HEK293 (cell line): ENCODE data around the gene ARNT2.

ENCODE experiments used
- BCL11A ChIP-seq: fragments of 450-650 bp; formaldehyde crosslinking; IDR thresholded peaks from 2 replicates; pipeline ENCODE4 v1.5.1; 2016; ENCODE audit warnings: low read depth, missing biosample characterization, missing genetic modification characterization
- HOXD13 ChIP-seq: sonication (generic); formaldehyde crosslinking; IDR thresholded peaks from 2 replicates; pipeline ENCODE4 v1.8.0; 2022; ENCODE audit warnings: missing genetic modification reagents, borderline replicate concordance
- ZBTB7A ChIP-seq: fragments of 450-650 bp; formaldehyde crosslinking; IDR thresholded peaks from 2 replicates; pipeline ENCODE4 v1.5.1; 2016; ENCODE audit warnings: low read depth, missing biosample characterization, missing genetic modification characterization
- ZBTB8A ChIP-seq: fragments of 450-650 bp; formaldehyde crosslinking; IDR thresholded peaks from 2 replicates; pipeline ENCODE4 v1.5.1; 2016; ENCODE audit warnings: missing biosample characterization, missing genetic modification characterization
- ZNF23 ChIP-seq: fragments of 450-650 bp; formaldehyde crosslinking; IDR thresholded peaks from 2 replicates; pipeline ENCODE4 v1.5.1; 2016; ENCODE audit warnings: missing biosample characterization, missing genetic modification characterization, borderline replicate concordance
- ZNF335 ChIP-seq: fragments of 450-650 bp; formaldehyde crosslinking; conservative IDR thresholded peaks from 2 replicates; pipeline ENCODE4 v1.5.1; 2016; ENCODE audit warnings: missing biosample characterization, missing genetic modification characterization
- ZNF529 ChIP-seq: fragments of 450-650 bp; formaldehyde crosslinking; IDR thresholded peaks from 2 replicates; pipeline ENCODE4 v1.5.1; 2017; ENCODE audit warnings: missing genetic modification characterization, missing biosample characterization; ENCODE audit not compliant: insufficient replicate concordance
- ZNF777 ChIP-seq: fragments of 450-650 bp; formaldehyde crosslinking; IDR thresholded peaks from 2 replicates; pipeline ENCODE4 v1.5.1; 2017; ENCODE audit warnings: missing biosample characterization, missing genetic modification characterization, borderline replicate concordance
- ZNF837 ChIP-seq: fragments of 450-650 bp; formaldehyde crosslinking; IDR thresholded peaks from 2 replicates; pipeline ENCODE4 v1.5.1; 2016; ENCODE audit warnings: missing biosample characterization, missing genetic modification characterization
- TF ChIP-seq, protein P1 (sequence below): fragments of 450-650 bp; formaldehyde crosslinking; IDR thresholded peaks from 2 replicates; pipeline ENCODE4 v1.5.1; 2016; ENCODE audit warnings: missing biosample characterization, missing genetic modification characterization
- TF ChIP-seq, protein P2 (sequence below): fragments of 450-650 bp; formaldehyde crosslinking; IDR thresholded peaks from 2 replicates; pipeline ENCODE4 v1.5.1; 2016; ENCODE audit warnings: missing biosample characterization, missing genetic modification characterization
- TF ChIP-seq, protein P3 (sequence below): fragments of 450-650 bp; formaldehyde crosslinking; IDR thresholded peaks from 2 replicates; pipeline ENCODE4 v1.5.1; 2016; ENCODE audit warnings: missing biosample characterization, missing genetic modification characterization
- TF ChIP-seq, protein P4 (sequence below): fragments of 450-650 bp; formaldehyde crosslinking; IDR thresholded peaks from 2 replicates; pipeline ENCODE4 v1.5.1; 2016; ENCODE audit warnings: missing biosample characterization, missing genetic modification characterization
- TF ChIP-seq, protein P5 (sequence below): IDR thresholded peaks from 2 replicates; pipeline ENCODE4 v1.6.1; 2011; ENCODE audit warnings: mild to moderate bottlenecking, low read depth, low read length, borderline replicate concordance

DNA sequence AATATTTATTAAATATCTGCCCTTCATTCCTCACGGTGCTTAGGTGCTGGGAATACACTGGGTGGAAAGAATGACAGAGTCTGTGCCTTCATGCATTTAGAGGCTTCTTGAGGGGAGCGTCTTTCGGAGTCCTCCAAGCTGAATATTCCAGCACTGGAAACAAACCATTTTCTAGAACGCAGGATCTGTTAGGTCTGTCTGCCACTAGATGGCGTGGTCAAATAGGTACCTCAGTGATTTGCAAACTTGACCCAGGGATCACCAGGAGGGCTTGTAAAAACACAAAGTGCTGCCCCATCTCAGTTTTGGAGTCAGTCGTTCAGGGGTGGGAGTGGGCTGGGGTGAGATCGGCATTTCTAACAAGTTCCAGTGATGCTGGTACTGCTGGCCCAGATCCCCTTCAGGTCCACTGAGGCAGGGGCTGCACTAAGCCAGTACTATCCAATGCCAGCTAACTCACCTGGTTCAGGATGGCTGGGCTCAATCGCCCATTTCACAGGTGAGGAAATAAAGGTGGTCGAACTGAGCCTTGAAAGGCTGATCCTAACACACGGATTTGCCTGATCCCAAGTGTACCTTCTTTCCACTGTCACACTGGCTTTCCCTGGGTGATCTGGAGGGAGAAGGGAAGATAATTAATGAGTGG is 14.8 kb downstream of the ARNT2 start:
- no peak for TF ChIP-seq ZNF837 (tag by site-specific recombination)
- TF ChIP-seq ZNF529 (tag by site-specific recombination): no peak
- TF ChIP-seq ZBTB8A: no peak
- TF ChIP-seq, protein P1, sequence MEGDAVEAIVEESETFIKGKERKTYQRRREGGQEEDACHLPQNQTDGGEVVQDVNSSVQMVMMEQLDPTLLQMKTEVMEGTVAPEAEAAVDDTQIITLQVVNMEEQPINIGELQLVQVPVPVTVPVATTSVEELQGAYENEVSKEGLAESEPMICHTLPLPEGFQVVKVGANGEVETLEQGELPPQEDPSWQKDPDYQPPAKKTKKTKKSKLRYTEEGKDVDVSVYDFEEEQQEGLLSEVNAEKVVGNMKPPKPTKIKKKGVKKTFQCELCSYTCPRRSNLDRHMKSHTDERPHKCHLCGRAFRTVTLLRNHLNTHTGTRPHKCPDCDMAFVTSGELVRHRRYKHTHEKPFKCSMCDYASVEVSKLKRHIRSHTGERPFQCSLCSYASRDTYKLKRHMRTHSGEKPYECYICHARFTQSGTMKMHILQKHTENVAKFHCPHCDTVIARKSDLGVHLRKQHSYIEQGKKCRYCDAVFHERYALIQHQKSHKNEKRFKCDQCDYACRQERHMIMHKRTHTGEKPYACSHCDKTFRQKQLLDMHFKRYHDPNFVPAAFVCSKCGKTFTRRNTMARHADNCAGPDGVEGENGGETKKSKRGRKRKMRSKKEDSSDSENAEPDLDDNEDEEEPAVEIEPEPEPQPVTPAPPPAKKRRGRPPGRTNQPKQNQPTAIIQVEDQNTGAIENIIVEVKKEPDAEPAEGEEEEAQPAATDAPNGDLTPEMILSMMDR (tag by site-specific recombination): peak; percentile 27; the same call in 1 of the 2 replicates
- TF ChIP-seq, protein P2, sequence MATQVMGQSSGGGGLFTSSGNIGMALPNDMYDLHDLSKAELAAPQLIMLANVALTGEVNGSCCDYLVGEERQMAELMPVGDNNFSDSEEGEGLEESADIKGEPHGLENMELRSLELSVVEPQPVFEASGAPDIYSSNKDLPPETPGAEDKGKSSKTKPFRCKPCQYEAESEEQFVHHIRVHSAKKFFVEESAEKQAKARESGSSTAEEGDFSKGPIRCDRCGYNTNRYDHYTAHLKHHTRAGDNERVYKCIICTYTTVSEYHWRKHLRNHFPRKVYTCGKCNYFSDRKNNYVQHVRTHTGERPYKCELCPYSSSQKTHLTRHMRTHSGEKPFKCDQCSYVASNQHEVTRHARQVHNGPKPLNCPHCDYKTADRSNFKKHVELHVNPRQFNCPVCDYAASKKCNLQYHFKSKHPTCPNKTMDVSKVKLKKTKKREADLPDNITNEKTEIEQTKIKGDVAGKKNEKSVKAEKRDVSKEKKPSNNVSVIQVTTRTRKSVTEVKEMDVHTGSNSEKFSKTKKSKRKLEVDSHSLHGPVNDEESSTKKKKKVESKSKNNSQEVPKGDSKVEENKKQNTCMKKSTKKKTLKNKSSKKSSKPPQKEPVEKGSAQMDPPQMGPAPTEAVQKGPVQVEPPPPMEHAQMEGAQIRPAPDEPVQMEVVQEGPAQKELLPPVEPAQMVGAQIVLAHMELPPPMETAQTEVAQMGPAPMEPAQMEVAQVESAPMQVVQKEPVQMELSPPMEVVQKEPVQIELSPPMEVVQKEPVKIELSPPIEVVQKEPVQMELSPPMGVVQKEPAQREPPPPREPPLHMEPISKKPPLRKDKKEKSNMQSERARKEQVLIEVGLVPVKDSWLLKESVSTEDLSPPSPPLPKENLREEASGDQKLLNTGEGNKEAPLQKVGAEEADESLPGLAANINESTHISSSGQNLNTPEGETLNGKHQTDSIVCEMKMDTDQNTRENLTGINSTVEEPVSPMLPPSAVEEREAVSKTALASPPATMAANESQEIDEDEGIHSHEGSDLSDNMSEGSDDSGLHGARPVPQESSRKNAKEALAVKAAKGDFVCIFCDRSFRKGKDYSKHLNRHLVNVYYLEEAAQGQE (tag by site-specific recombination): no peak
- no peak for TF ChIP-seq ZNF335 (tag by site-specific recombination)
- no peak for TF ChIP-seq HOXD13 (CRISPR knock-in tag)
- TF ChIP-seq ZNF23: no peak
- TF ChIP-seq ZBTB7A: no peak
- TF ChIP-seq, protein P3, sequence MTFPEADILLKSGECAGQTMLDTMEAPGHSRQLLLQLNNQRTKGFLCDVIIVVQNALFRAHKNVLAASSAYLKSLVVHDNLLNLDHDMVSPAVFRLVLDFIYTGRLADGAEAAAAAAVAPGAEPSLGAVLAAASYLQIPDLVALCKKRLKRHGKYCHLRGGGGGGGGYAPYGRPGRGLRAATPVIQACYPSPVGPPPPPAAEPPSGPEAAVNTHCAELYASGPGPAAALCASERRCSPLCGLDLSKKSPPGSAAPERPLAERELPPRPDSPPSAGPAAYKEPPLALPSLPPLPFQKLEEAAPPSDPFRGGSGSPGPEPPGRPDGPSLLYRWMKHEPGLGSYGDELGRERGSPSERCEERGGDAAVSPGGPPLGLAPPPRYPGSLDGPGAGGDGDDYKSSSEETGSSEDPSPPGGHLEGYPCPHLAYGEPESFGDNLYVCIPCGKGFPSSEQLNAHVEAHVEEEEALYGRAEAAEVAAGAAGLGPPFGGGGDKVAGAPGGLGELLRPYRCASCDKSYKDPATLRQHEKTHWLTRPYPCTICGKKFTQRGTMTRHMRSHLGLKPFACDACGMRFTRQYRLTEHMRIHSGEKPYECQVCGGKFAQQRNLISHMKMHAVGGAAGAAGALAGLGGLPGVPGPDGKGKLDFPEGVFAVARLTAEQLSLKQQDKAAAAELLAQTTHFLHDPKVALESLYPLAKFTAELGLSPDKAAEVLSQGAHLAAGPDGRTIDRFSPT (tag by site-specific recombination): no peak
- TF ChIP-seq BCL11A (tag by site-specific recombination): no peak
- TF ChIP-seq ZNF777 (tag by site-specific recombination): no peak
- TF ChIP-seq, protein P4, sequence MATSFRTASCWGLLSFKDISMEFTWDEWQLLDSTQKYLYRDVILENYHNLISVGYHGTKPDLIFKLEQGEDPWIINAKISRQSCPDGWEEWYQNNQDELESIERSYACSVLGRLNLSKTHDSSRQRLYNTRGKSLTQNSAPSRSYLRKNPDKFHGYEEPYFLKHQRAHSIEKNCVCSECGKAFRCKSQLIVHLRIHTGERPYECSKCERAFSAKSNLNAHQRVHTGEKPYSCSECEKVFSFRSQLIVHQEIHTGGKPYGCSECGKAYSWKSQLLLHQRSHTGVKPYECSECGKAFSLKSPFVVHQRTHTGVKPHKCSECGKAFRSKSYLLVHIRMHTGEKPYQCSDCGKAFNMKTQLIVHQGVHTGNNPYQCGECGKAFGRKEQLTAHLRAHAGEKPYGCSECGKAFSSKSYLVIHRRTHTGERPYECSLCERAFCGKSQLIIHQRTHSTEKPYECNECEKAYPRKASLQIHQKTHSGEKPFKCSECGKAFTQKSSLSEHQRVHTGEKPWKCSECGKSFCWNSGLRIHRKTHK (tag by site-specific recombination): no peak
- TF ChIP-seq, protein P5, sequence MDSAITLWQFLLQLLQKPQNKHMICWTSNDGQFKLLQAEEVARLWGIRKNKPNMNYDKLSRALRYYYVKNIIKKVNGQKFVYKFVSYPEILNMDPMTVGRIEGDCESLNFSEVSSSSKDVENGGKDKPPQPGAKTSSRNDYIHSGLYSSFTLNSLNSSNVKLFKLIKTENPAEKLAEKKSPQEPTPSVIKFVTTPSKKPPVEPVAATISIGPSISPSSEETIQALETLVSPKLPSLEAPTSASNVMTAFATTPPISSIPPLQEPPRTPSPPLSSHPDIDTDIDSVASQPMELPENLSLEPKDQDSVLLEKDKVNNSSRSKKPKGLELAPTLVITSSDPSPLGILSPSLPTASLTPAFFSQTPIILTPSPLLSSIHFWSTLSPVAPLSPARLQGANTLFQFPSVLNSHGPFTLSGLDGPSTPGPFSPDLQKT: no peak
